Endodermal cell (in vitro differentiated cells): ENCODE measurements around the gene RMC1. TPM values are rescaled to one million over a fixed set of nuclear protein-coding genes. Genes with fewer than 3 reads are reported as not detected.

Source experiments
- DNase-seq: peaks from one replicate; pipeline ENCODE4 v3.0.0-alpha.2; 2017
- H3K27ac ChIP-seq: 2 replicates; pipeline ENCODE4 v1.5.1; 2013; ENCODE audit warnings: mild to moderate bottlenecking, low read depth, low read length, moderate library complexity
- H3K27me3 ChIP-seq: 2 replicates; pipeline ENCODE4 v1.6.1; 2013; ENCODE audit warnings: mild to moderate bottlenecking, low read length, moderate library complexity; ENCODE audit not compliant: insufficient read depth, control insufficient read depth, poor library complexity, severe bottlenecking
- H3K36me3 ChIP-seq: 2 replicates; pipeline ENCODE4 v1.7.0; 2013; ENCODE audit warnings: mild to moderate bottlenecking, low read length, moderate library complexity; ENCODE audit not compliant: control insufficient read depth, insufficient read depth
- H3K4me1 ChIP-seq: one replicate; pipeline ENCODE4 v1.7.0; 2013; ENCODE audit warnings: low read length; ENCODE audit not compliant: control insufficient read depth, insufficient read depth
- H3K4me3 ChIP-seq: 2 replicates; pipeline ENCODE4 v1.5.1; 2013; ENCODE audit warnings: mild to moderate bottlenecking, low read length, moderate library complexity
- H3K9ac ChIP-seq: 2 replicates; pipeline ENCODE4 v1.6.1; 2013; ENCODE audit warnings: mild to moderate bottlenecking, low read length, moderate library complexity; ENCODE audit not compliant: poor library complexity, severe bottlenecking; ENCODE audit errors: extremely low read depth
- H3K9me3 ChIP-seq: 2 replicates; pipeline ENCODE4 v1.6.1; 2013; ENCODE audit warnings: mild to moderate bottlenecking, low read length, moderate library complexity; ENCODE audit not compliant: control insufficient read depth
- H3K27ac Mint-ChIP-seq: 2 replicates; pipeline ENCODE4 v1.8.0; 2020; ENCODE audit warnings: mixed read lengths
- H3K27me3 Mint-ChIP-seq: 2 replicates; pipeline ENCODE4 v1.8.0; 2021; ENCODE audit warnings: mild to moderate bottlenecking, mixed read lengths; ENCODE audit not compliant: insufficient read depth
- H3K36me3 Mint-ChIP-seq: 2 replicates; pipeline ENCODE4 v1.8.0; 2020; ENCODE audit warnings: low read depth, mixed read lengths
- H3K4me1 Mint-ChIP-seq: 2 replicates; pipeline ENCODE4 v1.8.0; 2020; ENCODE audit warnings: mixed read lengths
- H3K4me3 Mint-ChIP-seq: 2 replicates; pipeline ENCODE4 v1.8.0; 2020; ENCODE audit warnings: mild to moderate bottlenecking, moderate library complexity, mixed read lengths
- H3K9me3 Mint-ChIP-seq: 2 replicates; pipeline ENCODE4 v1.8.0; 2020; ENCODE audit warnings: mild to moderate bottlenecking, mixed read lengths
- CTCF ChIP-seq: fragments of 200-600 bp; sonication (generic); conservative IDR thresholded peaks from 2 replicates; pipeline ENCODE4 v1.5.0; 2021; ENCODE audit warnings: antibody characterized with exemption, mild to moderate bottlenecking
- WGBS, 2 experiments: methylation state at CpG; one replicate each; pipeline versions ENCODE4 v1.1.5 to v1.1.7; 2013; ENCODE audit warnings: missing lambda C conversion rate in 2 of 2, mixed read lengths in 1 of 2; ENCODE audit not compliant: insufficient coverage in 1 of 2, insufficient read length in 1 of 2; 5-methylcytosine and 5-hydroxymethylcytosine counted together
- total RNA-seq, 2 donors: library from RNA; stranded (reverse); fragmentation: NEBNext Ultra II Directional in 1 of 2; extraction: Animal tissue kit (Norgen Biotek cat#: 25700) in 1 of 2; gene quantifications; 2 replicates in 1 of 2; 3 replicates in 1 of 2; pipeline ENCODE4 v1.2.1, GENCODE V29; 2021

The RMC1 gene
- total RNA-seq, 2 donors from 2014 or later = 18.3 to 19.1 TPM

DNA sequence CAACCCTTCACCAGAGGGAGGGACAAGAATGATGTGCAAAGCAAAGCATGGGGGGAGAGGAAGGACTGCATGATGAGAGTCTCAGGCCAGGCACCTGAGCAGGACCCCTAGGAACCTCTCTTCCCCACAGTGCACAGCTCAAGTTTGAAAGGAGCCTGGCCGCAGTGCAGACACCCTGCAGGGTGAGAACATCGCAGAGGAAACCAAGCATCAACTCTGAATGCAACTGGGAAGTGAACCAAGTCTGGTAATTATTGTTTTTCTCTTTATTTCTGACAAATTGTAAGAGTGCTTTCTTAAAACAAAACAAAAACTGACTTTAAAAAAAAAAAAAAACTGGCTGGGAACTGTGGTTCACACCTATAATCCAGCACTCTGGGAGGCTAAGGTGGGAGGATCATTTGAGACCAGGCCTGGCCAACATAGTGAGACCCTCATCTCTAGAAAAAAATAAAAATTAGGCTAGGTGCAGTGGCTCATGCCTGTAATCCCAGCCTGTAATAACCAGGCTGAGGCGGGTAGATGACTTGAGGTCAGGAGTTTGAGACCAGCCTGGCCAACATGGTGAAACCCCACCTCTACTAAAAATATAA, 67.7 kb downstream of the RMC1 start:
- Mint-ChIP-seq H3K4me3 (no peak overlapping the region), H3K27ac (peak overlapping the region; percentile 67), H3K9me3 (no peaks in the 10 kb centered on the region), H3K36me3 (peaks cover 52% of the 10 kb centered on the region), H3K4me1 (peaks cover 13% of the 10 kb centered on the region), H3K27me3 (no peaks in the 10 kb centered on the region)
- Histone ChIP-seq H3K9ac (no peak overlapping the region), H3K36me3 (peaks cover 78% of the 10 kb centered on the region), H3K27me3 (no peaks in the 10 kb centered on the region), H3K4me3 (no peak overlapping the region), H3K27ac (no peak overlapping the region), H3K9me3 (no peaks in the 10 kb centered on the region), H3K4me1 (no peaks in the 10 kb centered on the region)
- 50 to 65% methylated on average over 2 to 3 of the region's 3 CpGs for WGBS, 2 experiments
- DNase-seq = no peak
- no peak for TF ChIP-seq CTCF

- H3K27ac ChIP-seq = no peak overlapping the region
- H3K27ac Mint-ChIP-seq = no peak overlapping the region
Measured at GRCh38 chr18:23572012-23572411, 68.7 kb downstream of the RMC1 start.

DNA sequence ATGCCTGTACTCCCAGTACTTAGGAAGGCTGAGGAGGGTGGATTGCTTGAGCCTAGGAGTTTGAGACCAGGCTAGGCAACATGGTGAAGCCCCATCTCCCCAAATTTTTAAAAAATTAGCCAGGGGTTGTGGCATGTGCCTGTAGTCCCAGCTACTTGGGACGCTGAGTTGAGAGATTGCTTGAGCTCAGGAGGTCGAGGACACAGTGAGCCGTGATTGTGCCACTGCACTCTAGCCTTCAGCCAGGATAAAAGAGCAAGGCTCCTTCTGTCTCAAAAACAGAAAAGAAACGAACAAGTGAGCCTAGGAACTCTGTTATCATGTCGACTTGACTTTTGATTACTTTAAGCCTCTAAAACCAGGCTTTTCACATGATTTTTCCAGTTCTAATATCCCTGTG, 69.3 kb downstream of the RMC1 start:
- WGBS, 2 experiments = 85 to 94% methylated on average over 5 of the region's 5 CpGs
- H3K27me3 Mint-ChIP-seq = no peaks in the 10 kb centered on the region
- no peak overlapping the region for H3K27ac Mint-ChIP-seq

More at GRCh38 chr18:23572012-23572411, 68.7 kb downstream of the RMC1 start:
- Mint-ChIP-seq H3K4me3 (no peak overlapping the region), H3K4me1 (peaks cover 13% of the 10 kb centered on the region), H3K36me3 (peaks cover 54% of the 10 kb centered on the region), H3K9me3 (no peaks in the 10 kb centered on the region), H3K27me3 (no peaks in the 10 kb centered on the region)
- Histone ChIP-seq H3K27me3 (no peaks in the 10 kb centered on the region), H3K9ac (no peak overlapping the region), H3K9me3 (no peaks in the 10 kb centered on the region), H3K36me3 (peaks cover 74% of the 10 kb centered on the region), H3K4me1 (no peaks in the 10 kb centered on the region), H3K4me3 (no peak overlapping the region)
- 93 to 100% methylated on average over 2 of the region's 2 CpGs for WGBS, 2 experiments
- TF ChIP-seq CTCF = no peak
- DNase-seq = no peak

More for the DNA sequence above, 69.3 kb downstream of the RMC1 start:
- Mint-ChIP-seq H3K9me3 (no peaks in the 10 kb centered on the region), H3K4me3 (no peak overlapping the region), H3K36me3 (peaks cover 50% of the 10 kb centered on the region), H3K4me1 (peaks cover 13% of the 10 kb centered on the region)
- TF ChIP-seq CTCF = no peak
- Histone ChIP-seq H3K27ac (no peak overlapping the region), H3K4me1 (no peaks in the 10 kb centered on the region), H3K27me3 (no peaks in the 10 kb centered on the region), H3K36me3 (peaks cover 68% of the 10 kb centered on the region), H3K9ac (no peak overlapping the region), H3K9me3 (no peaks in the 10 kb centered on the region), H3K4me3 (no peak overlapping the region)
- DNase-seq = no peak
